ENCODE measurements around the gene PLD3.
A peak's percentile ranks its signal among the peaks of the same experiment; 100 is the strongest.

PLD3 gene

DNA sequence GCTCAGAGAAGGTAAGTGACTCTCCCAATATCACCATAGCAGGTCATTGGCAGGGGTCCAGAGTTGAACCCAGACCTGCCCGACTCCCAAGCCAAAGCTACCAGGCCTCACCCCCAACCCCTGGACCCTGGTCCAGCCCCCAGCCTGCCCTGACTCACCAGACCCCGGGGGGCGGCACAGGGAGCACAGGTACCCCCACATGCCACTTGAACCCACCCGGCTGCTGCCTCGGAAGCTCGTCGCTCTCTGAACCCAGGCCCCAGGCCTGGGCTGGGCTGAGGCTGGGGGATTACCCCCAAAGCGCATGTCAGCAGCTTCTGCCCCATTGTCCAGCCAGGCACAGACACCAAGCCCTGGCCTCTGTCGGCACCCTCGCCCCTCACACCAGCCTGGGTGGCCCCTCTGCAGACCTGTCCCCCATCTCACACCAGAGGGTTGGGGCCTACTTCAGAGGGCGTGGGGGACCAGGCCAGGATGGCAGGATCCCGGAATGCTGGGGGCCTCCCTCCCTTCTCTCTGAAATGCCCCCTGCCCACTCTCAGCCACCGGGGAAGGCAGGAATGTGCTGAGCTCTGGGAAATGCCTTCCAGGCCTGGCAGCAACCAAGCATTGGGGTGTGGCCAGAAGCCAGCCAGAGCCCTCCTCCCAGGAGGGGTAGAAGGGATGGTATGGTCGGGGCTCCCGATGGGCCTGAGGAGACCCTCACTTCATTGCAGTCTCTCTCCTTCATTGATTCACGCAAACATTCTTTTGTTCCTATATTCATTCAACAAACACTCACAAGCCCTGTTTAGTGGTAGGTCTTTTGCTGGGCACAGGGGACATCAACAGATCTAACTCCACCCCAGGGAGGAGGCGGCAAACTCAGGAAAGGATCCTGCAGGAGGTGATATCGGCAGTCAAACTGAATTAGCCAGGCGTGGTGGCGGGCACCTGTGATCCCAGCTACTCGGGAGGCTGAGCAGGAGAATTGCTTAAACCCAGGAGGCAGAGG is 66.3 kb downstream of the PLD3 start:
- DNase-seq (ENCODE audit: low spot score): no peak

DNA sequence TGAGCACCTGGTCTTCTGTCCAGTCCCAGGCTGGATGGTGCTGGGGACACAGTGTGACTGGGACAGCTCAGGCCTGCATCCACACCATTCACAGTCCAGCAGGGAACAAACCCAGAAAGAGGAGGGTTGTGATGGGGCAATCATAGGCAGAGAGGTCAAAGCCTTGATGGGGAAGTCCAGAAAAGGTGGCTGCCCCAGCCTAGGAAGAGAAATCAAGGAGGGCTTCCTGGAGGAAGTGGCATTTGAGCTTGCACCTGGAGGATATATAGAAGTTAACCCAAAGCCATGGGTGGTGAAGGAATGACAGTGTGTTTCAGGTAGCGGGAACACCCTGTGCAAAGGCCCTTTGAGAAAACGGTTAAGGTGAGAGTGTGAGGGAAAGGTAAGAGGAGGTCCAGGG is 67.3 kb downstream of the PLD3 start:
- DNase-seq (ENCODE audit: low spot score): no peak

- DNase-seq (ENCODE audit: low spot score): no peak
These were observed 68.6 kb downstream of the PLD3 start for GRCh38 chr19:40416918-40417642.

DNA sequence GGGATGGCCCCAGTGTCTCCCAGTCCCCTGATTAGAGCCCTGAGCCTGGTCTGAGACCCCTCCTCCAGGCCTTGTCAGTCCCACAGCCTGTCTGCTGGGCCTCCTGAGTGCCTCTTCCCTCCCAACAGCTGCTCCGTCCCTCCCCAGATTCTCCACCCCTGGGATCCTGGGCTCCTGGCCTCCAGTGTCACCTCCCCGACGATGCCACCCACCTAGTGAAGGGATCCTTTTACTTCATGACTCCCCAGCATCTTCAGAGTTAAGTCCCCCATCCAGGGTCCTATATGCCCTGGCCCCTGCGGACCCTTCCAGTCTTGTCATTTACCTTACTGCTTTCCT is 69.1 kb downstream of the PLD3 start:
- no peak for DNase-seq (ENCODE audit: low spot score)

- DNase-seq (ENCODE audit: low spot score): no peak
These were observed 69.5 kb downstream of the PLD3 start for GRCh38 chr19:40418040-40418439.

- DNase-seq (ENCODE audit: low spot score): no peak
These were observed 70.6 kb downstream of the PLD3 start for GRCh38 chr19:40419066-40419612.

DNA sequence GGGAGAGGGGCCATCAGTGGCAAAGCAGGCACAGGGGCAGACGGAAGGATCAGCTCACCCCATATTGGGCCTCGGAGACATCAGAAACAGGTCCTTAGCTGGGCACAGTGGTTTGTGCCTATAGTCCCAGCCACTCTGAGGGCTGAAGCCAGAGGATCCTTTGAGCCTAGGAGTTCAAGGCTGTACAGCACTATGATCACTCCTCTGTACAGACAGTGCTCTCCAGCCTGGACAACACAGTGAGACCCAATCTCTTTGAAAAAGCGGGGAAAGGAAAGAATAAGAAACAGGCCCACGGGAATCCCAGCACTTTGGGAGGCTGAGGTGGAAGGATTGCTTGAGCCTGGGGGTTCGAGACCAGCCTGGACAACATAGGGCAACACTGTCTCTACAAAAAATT is 71.3 kb downstream of the PLD3 start:
- DNase-seq (ENCODE audit: low spot score): no peak

- no peak for DNase-seq (ENCODE audit: low spot score)
These were observed 71.9 kb downstream of the PLD3 start for GRCh38 chr19:40420451-40420765.

- peak; percentile 74 for DNase-seq (ENCODE audit: low spot score)
These were observed 72.6 kb downstream of the PLD3 start for GRCh38 chr19:40420766-40421765.

DNA sequence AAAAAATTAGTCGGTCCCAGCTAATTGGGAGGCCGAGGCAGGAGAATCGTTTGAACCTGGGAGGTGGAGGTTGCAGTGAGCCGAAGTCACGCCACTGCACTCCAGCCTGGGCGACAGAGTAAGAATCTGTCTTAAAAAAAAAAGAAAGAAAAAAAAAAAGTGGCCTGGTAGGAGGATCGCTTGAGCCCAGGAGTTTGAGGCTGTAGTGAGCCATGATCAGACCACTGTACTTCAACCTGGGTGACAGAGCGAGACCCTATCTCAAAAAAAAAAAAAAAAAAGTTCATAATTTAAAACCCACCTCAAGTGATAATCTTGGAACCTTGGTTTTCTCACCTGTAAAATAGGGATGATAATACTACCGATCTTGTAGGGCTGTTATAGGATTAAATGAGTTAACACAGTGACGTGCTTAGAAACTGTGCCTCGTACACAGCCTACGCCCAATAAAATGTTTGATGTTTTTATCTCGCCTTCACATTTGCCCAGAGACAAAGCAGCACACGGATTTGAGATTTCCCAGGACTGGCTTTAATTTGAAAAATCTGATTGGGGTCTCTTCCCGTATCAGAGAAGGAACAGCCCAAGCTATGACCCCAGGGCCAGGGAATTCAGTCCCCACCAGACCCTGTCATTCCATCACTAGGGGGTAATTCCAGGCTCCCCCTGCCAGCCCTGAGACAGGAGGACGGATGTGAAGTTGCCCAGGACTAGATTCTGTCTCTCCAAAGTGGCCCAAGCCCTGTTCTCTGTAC is 73.7 kb downstream of the PLD3 start:
- no peak for DNase-seq (ENCODE audit: low spot score)

DNA sequence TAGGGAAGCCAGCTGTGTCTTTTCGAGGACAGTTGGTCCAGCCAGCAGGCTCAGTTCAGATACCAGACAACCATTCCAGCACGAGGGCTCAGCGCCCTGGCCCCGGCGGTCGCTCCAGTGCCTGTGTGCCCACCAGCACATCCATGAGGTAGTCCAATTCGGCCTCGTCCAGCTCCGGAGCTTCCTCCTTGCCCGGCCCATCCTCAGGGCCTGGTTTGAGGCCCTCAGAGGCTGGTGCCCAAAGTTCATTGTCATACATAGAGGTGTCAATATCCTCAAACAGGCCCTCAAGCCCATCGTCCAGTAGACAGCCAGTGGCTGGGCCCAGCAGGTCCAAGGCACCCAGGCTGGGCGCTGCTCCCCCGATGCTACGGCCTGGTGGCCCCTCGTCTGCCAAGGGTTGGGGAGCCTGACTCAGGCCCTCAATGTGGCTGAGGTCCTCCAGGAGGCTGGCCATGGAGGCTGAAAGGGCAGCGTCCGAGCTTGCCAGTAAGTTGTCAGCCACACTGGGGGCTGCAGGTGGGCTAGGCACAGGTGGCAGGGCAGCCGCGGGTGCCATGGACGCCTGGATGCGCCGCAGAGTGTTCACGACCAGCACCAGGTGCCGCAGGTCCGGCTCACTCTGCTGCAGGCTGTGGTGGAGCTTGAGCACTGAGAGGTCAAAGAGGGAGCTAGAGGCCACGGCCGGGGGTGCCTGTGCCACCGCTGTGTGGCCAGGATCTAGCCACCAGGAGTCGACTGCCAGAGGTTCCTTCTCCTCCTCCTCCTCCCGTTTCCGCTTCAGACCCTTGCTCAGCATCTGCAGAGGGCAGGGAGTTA is 74.5 kb downstream of the PLD3 start:
- DNase-seq (ENCODE audit: low spot score): no peak

- no peak for DNase-seq (ENCODE audit: low spot score)
These were observed 75.4 kb downstream of the PLD3 start for GRCh38 chr19:40423938-40424337.

GRCh38 chr19:40424637-40425449 is 76.3 kb downstream of the PLD3 start:
- DNase-seq (ENCODE audit: low spot score): no peak

GRCh38 chr19:40425450-40426287 is 77.2 kb downstream of the PLD3 start, which contains the start of gene SERTAD1:
Gene SERTAD1 (minus strand): TSS chr19:40425992. CDS start chr19:40423546, 2,446 bp downstream.
- DNase-seq (ENCODE audit: low spot score): peak; percentile 98

Data from COLO829 (cell line).